ENCODE data around the gene EXOC3L4. TPM values are rescaled to one million over a fixed set of nuclear protein-coding genes. Genes with fewer than 3 reads are reported as not detected.

Gene EXOC3L4
- total RNA-seq, 1 donor from 2014 or later, result 4.2 TPM

DNA sequence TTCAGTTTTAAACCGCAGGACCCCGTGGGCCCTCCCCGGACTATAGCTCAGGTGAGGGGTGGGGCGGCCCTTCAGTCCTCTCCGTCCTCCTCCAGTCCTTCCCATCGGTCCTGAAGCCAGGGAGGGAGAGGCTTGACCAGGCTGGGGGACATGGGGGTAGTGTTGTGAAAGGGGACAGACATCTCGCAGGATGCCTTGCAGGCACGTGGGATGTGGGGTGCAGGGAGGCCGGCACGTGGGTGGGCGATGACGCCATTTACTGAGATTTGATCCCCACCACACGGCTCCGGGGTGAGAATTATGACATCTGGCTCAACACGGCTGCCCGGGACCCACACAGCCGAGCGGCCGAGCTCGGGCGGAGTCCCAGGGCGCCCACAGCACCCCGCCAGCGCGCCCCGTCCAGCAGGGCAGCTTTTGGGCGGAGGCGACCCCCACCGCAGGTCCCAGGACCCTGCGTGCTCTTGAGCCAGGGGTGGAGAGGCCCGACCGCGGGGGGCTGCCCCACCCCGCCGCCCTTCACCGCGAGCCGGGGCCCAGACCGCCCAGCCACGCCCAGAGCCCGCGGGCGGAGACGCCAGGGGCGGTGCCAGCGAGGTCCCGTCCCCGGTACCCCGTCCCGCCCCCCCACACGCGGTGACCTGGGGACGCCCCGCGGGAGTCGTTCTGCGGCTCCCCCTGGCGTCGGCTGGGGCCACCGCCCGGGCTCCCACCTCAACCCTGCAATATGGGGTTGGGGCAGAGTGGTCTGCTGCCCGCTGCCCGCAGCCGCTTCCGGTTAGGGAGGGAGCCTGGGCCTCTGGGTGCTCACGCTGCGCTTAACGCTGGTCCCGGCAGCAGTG is 3.3 kb upstream of the EXOC3L4 start:
- Histone ChIP-seq H3K4me3 (peak overlapping the region; percentile 57), H3K4me1 (peaks cover 8% of the 10 kb centered on the region), H3K27ac (no peak overlapping the region), H3K27me3 (peaks cover 5% of the 10 kb centered on the region), H3K36me3 (no peaks in the 10 kb centered on the region), H3K9me3 (no peaks in the 10 kb centered on the region)
- DNase-seq (peak; percentile 88), ATAC-seq (peak; percentile 87)
- TF ChIP-seq, protein P1, sequence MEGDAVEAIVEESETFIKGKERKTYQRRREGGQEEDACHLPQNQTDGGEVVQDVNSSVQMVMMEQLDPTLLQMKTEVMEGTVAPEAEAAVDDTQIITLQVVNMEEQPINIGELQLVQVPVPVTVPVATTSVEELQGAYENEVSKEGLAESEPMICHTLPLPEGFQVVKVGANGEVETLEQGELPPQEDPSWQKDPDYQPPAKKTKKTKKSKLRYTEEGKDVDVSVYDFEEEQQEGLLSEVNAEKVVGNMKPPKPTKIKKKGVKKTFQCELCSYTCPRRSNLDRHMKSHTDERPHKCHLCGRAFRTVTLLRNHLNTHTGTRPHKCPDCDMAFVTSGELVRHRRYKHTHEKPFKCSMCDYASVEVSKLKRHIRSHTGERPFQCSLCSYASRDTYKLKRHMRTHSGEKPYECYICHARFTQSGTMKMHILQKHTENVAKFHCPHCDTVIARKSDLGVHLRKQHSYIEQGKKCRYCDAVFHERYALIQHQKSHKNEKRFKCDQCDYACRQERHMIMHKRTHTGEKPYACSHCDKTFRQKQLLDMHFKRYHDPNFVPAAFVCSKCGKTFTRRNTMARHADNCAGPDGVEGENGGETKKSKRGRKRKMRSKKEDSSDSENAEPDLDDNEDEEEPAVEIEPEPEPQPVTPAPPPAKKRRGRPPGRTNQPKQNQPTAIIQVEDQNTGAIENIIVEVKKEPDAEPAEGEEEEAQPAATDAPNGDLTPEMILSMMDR (IDR thresholded peaks at IDR 0.05), result peak; percentile 55
- intact Hi-C loops (cut with DNase I), result no loop called here

DNA sequence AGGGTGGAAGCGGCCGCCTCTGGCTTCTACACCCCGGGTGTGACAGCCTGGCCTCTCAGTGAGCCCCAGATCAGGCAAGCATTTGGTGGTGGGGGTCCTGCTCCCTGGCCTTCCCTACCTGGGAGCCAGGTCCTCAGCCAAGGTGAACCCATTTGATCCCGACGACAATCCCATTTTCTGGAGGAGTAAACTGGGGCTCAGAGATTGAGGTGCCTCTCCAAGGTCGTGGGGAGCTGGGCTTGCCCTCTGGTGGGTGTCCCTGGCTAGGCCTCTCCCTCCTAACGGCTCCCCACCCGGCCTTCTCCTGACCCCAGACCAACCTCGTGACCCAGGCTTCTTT is 2.7 kb upstream of the EXOC3L4 start:
- intact Hi-C loops (cut with DNase I), result no loop called here
- ATAC-seq, result no peak
- TF ChIP-seq, protein P1 (IDR thresholded peaks at IDR 0.05), result no peak

GRCh38 chr14:103093856-103094405 is 594 bp upstream of the EXOC3L4 start:
- TF ChIP-seq, protein P1 (IDR thresholded peaks at IDR 0.05), result no peak
- no peaks in the 10 kb centered on the region for H3K27me3 ChIP-seq
- H3K4me3 ChIP-seq, result peak overlapping the region; percentile 37
- H3K27ac ChIP-seq, result peak overlapping the region; percentile 80
- intact Hi-C loops (cut with DNase I), result no loop called here
- ATAC-seq (no peak), DNase-seq (no peak)
- H3K4me1 ChIP-seq, result peaks cover 8% of the 10 kb centered on the region
- H3K36me3 ChIP-seq, result no peaks in the 10 kb centered on the region
- H3K9me3 ChIP-seq, result no peaks in the 10 kb centered on the region

More for the DNA sequence above, 2.7 kb upstream of the EXOC3L4 start:
- no peak overlapping the region for H3K27ac ChIP-seq
- peaks cover 8% of the 10 kb centered on the region for H3K4me1 ChIP-seq
- DNase-seq, result no peak
- H3K36me3 ChIP-seq, result no peaks in the 10 kb centered on the region
- H3K9me3 ChIP-seq, result no peaks in the 10 kb centered on the region
- peaks cover 5% of the 10 kb centered on the region for H3K27me3 ChIP-seq
- peak overlapping the region; percentile 57 for H3K4me3 ChIP-seq

GRCh38 chr14:103095210-103095778 is 769 bp downstream of the EXOC3L4 start:
- H3K27me3 ChIP-seq, result no peaks in the 10 kb centered on the region
- peak overlapping the region; percentile 80 for H3K27ac ChIP-seq
- DNase-seq (no peak), ATAC-seq (no peak)
- peak overlapping the region; percentile 37 for H3K4me3 ChIP-seq
- no peaks in the 10 kb centered on the region for H3K9me3 ChIP-seq
- no peaks in the 10 kb centered on the region for H3K36me3 ChIP-seq
- intact Hi-C loops (cut with DNase I), result no loop called here
- TF ChIP-seq, protein P1 (IDR thresholded peaks at IDR 0.05), result no peak
- H3K4me1 ChIP-seq, result peaks cover 8% of the 10 kb centered on the region

DNA sequence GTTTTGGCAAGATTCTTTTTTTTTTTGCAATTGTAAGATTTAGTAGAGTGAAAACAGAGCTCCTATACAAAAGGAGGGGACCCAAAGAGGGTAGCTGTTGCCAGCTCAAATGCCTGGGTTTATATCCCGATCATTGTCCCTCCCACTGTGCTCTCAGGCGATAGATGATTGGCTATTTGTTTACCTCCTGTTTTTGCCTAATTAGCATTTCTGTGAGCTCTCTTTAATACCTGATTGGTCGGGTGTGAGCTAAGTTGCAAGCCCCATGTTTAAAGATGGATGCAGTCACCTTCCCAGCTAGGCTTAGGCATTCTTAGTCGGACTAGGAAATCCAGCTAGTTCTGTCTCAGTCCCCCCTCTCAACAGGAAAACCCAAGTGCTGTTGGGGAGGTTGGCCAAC is 1.9 kb downstream of the EXOC3L4 start:
- TF ChIP-seq, protein P1 (IDR thresholded peaks at IDR 0.05), result no peak
- DNase-seq (no peak), ATAC-seq (no peak)
- Histone ChIP-seq H3K4me3 (no peak overlapping the region), H3K27me3 (peaks cover 2% of the 10 kb centered on the region), H3K9me3 (no peaks in the 10 kb centered on the region), H3K27ac (no peak overlapping the region), H3K4me1 (peaks cover 4% of the 10 kb centered on the region), H3K36me3 (no peaks in the 10 kb centered on the region)
- intact Hi-C loops (cut with DNase I), result no loop called here
